ENCODE results near the gene SLC39A10.

The SLC39A10 gene

GRCh38 chr2:195763866-195764265, 106.8 kb downstream of the SLC39A10 start:
- no peak overlapping the region for H3K4me3 ChIP-seq (ENCODE audit: low read length)
- H3K27ac ChIP-seq (ENCODE audit: low read length) = no peak overlapping the region
- H3K4me1 ChIP-seq (ENCODE audit: low read length) = no peaks in the 10 kb centered on the region
- no peak overlapping the region for H3K9ac ChIP-seq (ENCODE audit: low read length)
- TF ChIP-seq EZH2phosphoT487 (IDR thresholded peaks at IDR 0.05; ENCODE audit: low read length) = no peak
- no peak for TF ChIP-seq CTCF (IDR thresholded peaks at IDR 0.05; ENCODE audit: low read length)
- TF ChIP-seq EZH2 (optimal IDR thresholded peaks at IDR 0.05; ENCODE audit: low read depth, low read length) = no peak
- H3K36me3 ChIP-seq (replicated peaks; ENCODE audit: insufficient read depth, low read length) = no peaks in the 10 kb centered on the region
- no peak for DNase-seq
- H3K9me2 ChIP-seq (replicated peaks; ENCODE audit: insufficient read depth, low read length) = no peaks in the 10 kb centered on the region
- H2AFZ ChIP-seq (ENCODE audit: low read length) = no peak overlapping the region
- H3K4me2 ChIP-seq (ENCODE audit: low read depth, low read length) = no peak overlapping the region
- no peaks in the 10 kb centered on the region for H3K9me3 ChIP-seq (replicated peaks; ENCODE audit: insufficient read depth, low read length)
- H3F3A ChIP-seq (ENCODE audit: insufficient read depth, low read length) = no peaks in the 10 kb centered on the region
- no peaks in the 10 kb centered on the region for H3K27me3 ChIP-seq (replicated peaks; ENCODE audit: insufficient read depth, low read length)
- H3K79me2 ChIP-seq (ENCODE audit: low read length) = no peaks in the 10 kb centered on the region
- H4K20me1 ChIP-seq (ENCODE audit: insufficient read depth, low read length) = no peaks in the 10 kb centered on the region

- Histone ChIP-seq H3K36me3 (replicated peaks; ENCODE audit: insufficient read depth, low read length) (no peaks in the 10 kb centered on the region), H3K4me1 (ENCODE audit: low read length) (no peaks in the 10 kb centered on the region), H3K9ac (ENCODE audit: low read length) (no peak overlapping the region), H3K9me3 (replicated peaks; ENCODE audit: insufficient read depth, low read length) (no peaks in the 10 kb centered on the region), H3K27ac (ENCODE audit: low read length) (no peak overlapping the region), H3K79me2 (ENCODE audit: low read length) (no peaks in the 10 kb centered on the region), H4K20me1 (ENCODE audit: insufficient read depth, low read length) (no peaks in the 10 kb centered on the region), H3K4me3 (ENCODE audit: low read length) (no peak overlapping the region), H3K9me2 (replicated peaks; ENCODE audit: insufficient read depth, low read length) (no peaks in the 10 kb centered on the region), H3F3A (ENCODE audit: insufficient read depth, low read length) (no peaks in the 10 kb centered on the region), H3K27me3 (replicated peaks; ENCODE audit: insufficient read depth, low read length) (no peaks in the 10 kb centered on the region), H3K4me2 (ENCODE audit: low read depth, low read length) (no peak overlapping the region), H2AFZ (ENCODE audit: low read length) (no peak overlapping the region)
- TF ChIP-seq CTCF (IDR thresholded peaks at IDR 0.05; ENCODE audit: low read length) (no peak), EZH2phosphoT487 (IDR thresholded peaks at IDR 0.05; ENCODE audit: low read length) (no peak), EZH2 (optimal IDR thresholded peaks at IDR 0.05; ENCODE audit: low read depth, low read length) (no peak)
- DNase-seq = no peak
Measured at GRCh38 chr2:195766691-195767090, 109.7 kb downstream of the SLC39A10 start.

- Histone ChIP-seq H3K4me1 (ENCODE audit: low read length) (no peaks in the 10 kb centered on the region), H3K4me2 (ENCODE audit: low read depth, low read length) (no peak overlapping the region), H3K27me3 (replicated peaks; ENCODE audit: insufficient read depth, low read length) (no peaks in the 10 kb centered on the region), H3F3A (ENCODE audit: insufficient read depth, low read length) (no peaks in the 10 kb centered on the region), H4K20me1 (ENCODE audit: insufficient read depth, low read length) (no peaks in the 10 kb centered on the region), H3K27ac (ENCODE audit: low read length) (no peak overlapping the region), H2AFZ (ENCODE audit: low read length) (no peak overlapping the region), H3K36me3 (replicated peaks; ENCODE audit: insufficient read depth, low read length) (no peaks in the 10 kb centered on the region), H3K4me3 (ENCODE audit: low read length) (no peak overlapping the region), H3K79me2 (ENCODE audit: low read length) (no peaks in the 10 kb centered on the region), H3K9ac (ENCODE audit: low read length) (no peak overlapping the region), H3K9me2 (replicated peaks; ENCODE audit: insufficient read depth, low read length) (no peaks in the 10 kb centered on the region), H3K9me3 (replicated peaks; ENCODE audit: insufficient read depth, low read length) (no peaks in the 10 kb centered on the region)
- no peak for TF ChIP-seq EZH2 (optimal IDR thresholded peaks at IDR 0.05; ENCODE audit: low read depth, low read length)
- TF ChIP-seq CTCF (IDR thresholded peaks at IDR 0.05; ENCODE audit: low read length) = no peak
- no peak for DNase-seq
Measured at GRCh38 chr2:195768431-195768830, 111.4 kb downstream of the SLC39A10 start.

All from MM.1S (cell line).